GM08714 (cell line): ENCODE results near the gene ADGRB3.
"Not testable (repeated sequence)": the region's sequence is repeated elsewhere in the genome, so short reads cannot be mapped to it uniquely, and the experiment has no call there.

Source experiments
- H3K4me3 ChIP-seq: fragments of 200-500 bp; sonication (Bioruptor generic); 2 replicates; pipeline ENCODE4 v1.5.1; 2014; ENCODE audit warnings: mild to moderate bottlenecking, low read length, inconsistent platforms
- ZNF274 ChIP-seq: IDR thresholded peaks from 2 replicates; pipeline ENCODE4 v1.6.1; 2012; ENCODE audit warnings: mild to moderate bottlenecking, low read depth, low read length

The ADGRB3 gene

GRCh38 chr6:68911334-68911733 lies 276.3 kb downstream of the ADGRB3 start:
- H3K4me3 ChIP-seq = no peak overlapping the region
- no peak for TF ChIP-seq ZNF274

- H3K4me3 ChIP-seq = no peak overlapping the region
- TF ChIP-seq ZNF274 = no peak
Measured at GRCh38 chr6:68911811-68912210, 276.7 kb downstream of the ADGRB3 start.

GRCh38 chr6:68912805-68913204 lies 277.7 kb downstream of the ADGRB3 start:
- not testable (repeated sequence) for H3K4me3 ChIP-seq

- no peak for TF ChIP-seq ZNF274
- no peak overlapping the region for H3K4me3 ChIP-seq
Measured at GRCh38 chr6:68915586-68915985, 280.5 kb downstream of the ADGRB3 start.

GRCh38 chr6:68919537-68919936 lies 284.5 kb downstream of the ADGRB3 start:
- H3K4me3 ChIP-seq = no peak overlapping the region
- TF ChIP-seq ZNF274 = no peak

- no peak for TF ChIP-seq ZNF274
- H3K4me3 ChIP-seq = no peak overlapping the region
Measured at GRCh38 chr6:68941345-68941744, 306.3 kb downstream of the ADGRB3 start.

GRCh38 chr6:68947721-68948120 lies 312.6 kb downstream of the ADGRB3 start:
- TF ChIP-seq ZNF274 = no peak

GRCh38 chr6:68951270-68951669 lies 316.2 kb downstream of the ADGRB3 start:
- no peak overlapping the region for H3K4me3 ChIP-seq
- TF ChIP-seq ZNF274 = no peak

More at GRCh38 chr6:68947721-68948120, 312.6 kb downstream of the ADGRB3 start:
- H3K4me3 ChIP-seq = no peak overlapping the region

GRCh38 chr6:68958327-68958726 lies 323.2 kb downstream of the ADGRB3 start:
- H3K4me3 ChIP-seq = no peak overlapping the region
- no peak for TF ChIP-seq ZNF274

GRCh38 chr6:68967549-68968300 lies 332.6 kb downstream of the ADGRB3 start:
- H3K4me3 ChIP-seq = no peak overlapping the region
- TF ChIP-seq ZNF274 = no peak

- no peak for TF ChIP-seq ZNF274
- H3K4me3 ChIP-seq = no peak overlapping the region
Measured at GRCh38 chr6:68968301-68968649, 333.2 kb downstream of the ADGRB3 start.

- TF ChIP-seq ZNF274 = no peak
- no peak overlapping the region for H3K4me3 ChIP-seq
Measured at GRCh38 chr6:68973066-68973465, 338.0 kb downstream of the ADGRB3 start.

- no peak for TF ChIP-seq ZNF274
- H3K4me3 ChIP-seq = no peak overlapping the region
Measured at GRCh38 chr6:68975064-68975463, 340.0 kb downstream of the ADGRB3 start.

- TF ChIP-seq ZNF274 = no peak
- H3K4me3 ChIP-seq = no peak overlapping the region
Measured at GRCh38 chr6:68975816-68976215, 340.7 kb downstream of the ADGRB3 start.

- TF ChIP-seq ZNF274 = no peak
- H3K4me3 ChIP-seq = no peak overlapping the region
Measured at GRCh38 chr6:68976260-68976659, 341.2 kb downstream of the ADGRB3 start.

GRCh38 chr6:68978411-68978810 lies 343.3 kb downstream of the ADGRB3 start:
- no peak overlapping the region for H3K4me3 ChIP-seq
- no peak for TF ChIP-seq ZNF274

GRCh38 chr6:68981668-68982067 lies 346.6 kb downstream of the ADGRB3 start:
- not testable (repeated sequence) for H3K4me3 ChIP-seq
